Measurements from ENCODE around the gene LETM1. TPM values are rescaled to one million over a fixed set of nuclear protein-coding genes. Genes with fewer than 3 reads are reported as not detected.
A peak's percentile ranks its signal among the peaks of the same experiment; 100 is the strongest.

Gene LETM1
- total RNA-seq, 1 experiment from 2014 or later: 63.9 TPM

DNA sequence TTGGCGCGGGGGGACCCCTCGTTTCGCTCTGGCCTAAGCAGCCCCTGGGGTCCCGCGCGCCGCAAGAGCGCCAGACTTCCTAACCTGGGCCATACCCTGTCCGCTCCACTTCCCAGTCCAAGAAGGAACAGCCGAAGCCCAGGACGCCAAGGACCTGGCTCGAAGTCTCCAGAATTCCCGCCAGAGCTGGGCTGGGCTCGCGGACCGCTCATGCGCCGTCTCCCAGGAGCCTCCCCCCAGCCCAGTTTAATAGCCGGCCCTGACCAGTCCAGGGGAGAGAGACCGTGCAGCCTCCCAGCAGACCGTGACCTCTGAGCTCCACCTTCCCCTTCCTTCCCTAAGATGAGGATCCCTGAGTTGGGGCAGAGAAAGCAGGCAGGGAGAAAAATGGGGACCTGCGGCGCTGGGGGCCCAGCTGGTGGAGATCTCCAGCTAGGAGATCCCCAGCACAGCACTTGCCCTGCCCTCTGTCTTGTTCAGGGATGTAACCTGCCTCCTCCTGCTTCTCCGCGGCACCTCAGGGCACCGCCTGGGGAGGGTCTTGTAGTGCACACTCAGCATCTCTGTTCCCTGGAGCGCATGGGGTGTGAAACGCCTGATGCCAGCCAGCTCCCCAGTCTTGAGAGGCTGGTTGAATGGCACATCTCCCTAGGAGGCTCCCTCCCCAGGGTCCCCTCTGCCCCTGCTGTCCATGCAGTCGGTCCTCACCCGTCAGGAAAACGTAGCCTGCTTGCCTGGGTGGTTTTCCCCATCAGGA lies 1.2 kb upstream of the LETM1 start:
- peak overlapping the region; percentile 71 for H3K4me3 Mint-ChIP-seq (ENCODE audit: unreplicated experiment)
- intact Hi-C loops (cut with micrococcal nuclease; ENCODE audit: unreplicated experiment): loop anchor here (1.0 to 2.0 kb wide), 5 partner anchors 11 to 136 kb away; partner anchors contain the start of genes TACC3 and TMEM129
- H3K4me1 Mint-ChIP-seq (ENCODE audit: low read depth, unreplicated experiment): peaks cover 7% of the 10 kb centered on the region
- no peaks in the 10 kb centered on the region for H3K36me3 ChIP-seq (ENCODE audit: control insufficient read depth, insufficient read depth, low read length)
- DNase-seq: no peak
- POLR2A ChIA-PET: no interaction called here
- H3K4me1 ChIP-seq: peaks cover 14% of the 10 kb centered on the region
- no TSS peak for BruUV-seq (replicated peaks)
- peak overlapping the region; percentile 64 for H3K27ac Mint-ChIP-seq (ENCODE audit: unreplicated experiment)
- no peaks in the 10 kb centered on the region for H3K27me3 Mint-ChIP-seq (ENCODE audit: insufficient read depth, unreplicated experiment)
- no peaks in the 10 kb centered on the region for H3K27me3 ChIP-seq (replicated peaks; ENCODE audit: control insufficient read depth, insufficient read depth, low read length)
- peak overlapping the region; percentile 95 for H3K4me3 ChIP-seq (ENCODE audit: low read depth, low read length)
- CTCF ChIA-PET: interaction anchor here (0.7 to 1.4 kb wide), 4 partner anchors 11 to 61 kb away, joined by 3 to 7 read pairs (median 4); no protein-coding TSS in a partner anchor
- H3K9me3 ChIP-seq: no peaks in the 10 kb centered on the region
- no peaks in the 10 kb centered on the region for H3K9me3 Mint-ChIP-seq (ENCODE audit: unreplicated experiment)
- peaks cover 13% of the 10 kb centered on the region for H3K36me3 Mint-ChIP-seq (ENCODE audit: insufficient read depth, unreplicated experiment)
- TF ChIP-seq, protein P1, sequence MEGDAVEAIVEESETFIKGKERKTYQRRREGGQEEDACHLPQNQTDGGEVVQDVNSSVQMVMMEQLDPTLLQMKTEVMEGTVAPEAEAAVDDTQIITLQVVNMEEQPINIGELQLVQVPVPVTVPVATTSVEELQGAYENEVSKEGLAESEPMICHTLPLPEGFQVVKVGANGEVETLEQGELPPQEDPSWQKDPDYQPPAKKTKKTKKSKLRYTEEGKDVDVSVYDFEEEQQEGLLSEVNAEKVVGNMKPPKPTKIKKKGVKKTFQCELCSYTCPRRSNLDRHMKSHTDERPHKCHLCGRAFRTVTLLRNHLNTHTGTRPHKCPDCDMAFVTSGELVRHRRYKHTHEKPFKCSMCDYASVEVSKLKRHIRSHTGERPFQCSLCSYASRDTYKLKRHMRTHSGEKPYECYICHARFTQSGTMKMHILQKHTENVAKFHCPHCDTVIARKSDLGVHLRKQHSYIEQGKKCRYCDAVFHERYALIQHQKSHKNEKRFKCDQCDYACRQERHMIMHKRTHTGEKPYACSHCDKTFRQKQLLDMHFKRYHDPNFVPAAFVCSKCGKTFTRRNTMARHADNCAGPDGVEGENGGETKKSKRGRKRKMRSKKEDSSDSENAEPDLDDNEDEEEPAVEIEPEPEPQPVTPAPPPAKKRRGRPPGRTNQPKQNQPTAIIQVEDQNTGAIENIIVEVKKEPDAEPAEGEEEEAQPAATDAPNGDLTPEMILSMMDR (IDR thresholded peaks at IDR 0.05; ENCODE audit: insufficient read depth in 1 of 2, low read depth in 1 of 2, low read length in 1 of 2, severe bottlenecking in 1 of 2, unreplicated experiment in 1 of 2): no peak

DNA sequence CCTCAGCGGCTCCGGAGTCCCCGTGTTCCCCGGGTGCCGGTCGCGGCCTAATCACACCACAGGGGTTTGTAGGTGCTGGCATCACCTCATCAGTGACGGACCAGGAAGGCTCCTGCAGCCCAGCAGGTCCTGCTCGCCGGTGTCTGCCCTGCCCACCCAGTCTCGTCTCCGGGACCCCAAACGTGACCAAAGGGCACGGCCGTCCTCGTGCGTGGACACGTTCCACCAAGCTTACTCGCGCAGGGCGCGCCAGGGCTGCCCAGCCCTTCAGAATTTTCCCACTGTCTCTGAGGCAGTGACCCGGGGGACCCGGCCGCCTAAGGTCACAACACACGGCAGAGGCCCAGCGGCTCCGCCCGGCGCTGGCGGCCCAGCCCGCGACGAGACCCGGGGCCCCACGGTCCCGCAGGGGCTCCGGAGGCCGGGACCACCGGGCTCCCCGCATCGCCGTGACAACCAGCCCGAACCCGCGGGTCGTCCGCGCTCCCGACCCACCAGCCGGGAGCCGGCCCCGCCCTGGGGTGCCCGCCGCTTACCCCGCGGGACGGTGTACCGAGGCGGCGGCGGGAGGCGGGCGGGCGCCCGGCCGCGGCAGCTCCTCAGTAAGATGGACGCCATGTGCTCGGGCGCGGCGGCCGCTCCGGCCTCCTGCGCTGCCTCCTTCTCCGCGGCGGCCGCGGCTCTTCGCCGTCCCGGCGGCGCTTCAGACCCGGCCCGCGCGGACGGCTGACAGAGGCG lies 454 bp downstream of the LETM1 start:
- DNase-seq: no peak
- TF ChIP-seq, protein P1 (IDR thresholded peaks at IDR 0.05; ENCODE audit: insufficient read depth in 1 of 2, low read depth in 1 of 2, low read length in 1 of 2, severe bottlenecking in 1 of 2, unreplicated experiment in 1 of 2): no peak
- no peaks in the 10 kb centered on the region for H3K36me3 ChIP-seq (ENCODE audit: control insufficient read depth, insufficient read depth, low read length)
- ChIA-PET CTCF (no interaction called here), POLR2A (interaction anchor here (0.6 to 2.2 kb wide), 4 partner anchors 12 to 92 kb away, joined by 3 to 16 read pairs (median 7); partner anchors contain the start of gene NSD2)
- H3K36me3 Mint-ChIP-seq (ENCODE audit: insufficient read depth, unreplicated experiment): peaks cover 18% of the 10 kb centered on the region
- H3K27ac Mint-ChIP-seq (ENCODE audit: unreplicated experiment): peak overlapping the region; percentile 37
- peaks cover 14% of the 10 kb centered on the region for H3K4me1 ChIP-seq
- no peaks in the 10 kb centered on the region for H3K27me3 ChIP-seq (replicated peaks; ENCODE audit: control insufficient read depth, insufficient read depth, low read length)
- H3K4me1 Mint-ChIP-seq (ENCODE audit: low read depth, unreplicated experiment): peaks cover 7% of the 10 kb centered on the region
- peak overlapping the region; percentile 95 for H3K4me3 ChIP-seq (ENCODE audit: low read depth, low read length)
- H3K4me3 Mint-ChIP-seq (ENCODE audit: unreplicated experiment): peak overlapping the region; percentile 71
- no peaks in the 10 kb centered on the region for H3K27me3 Mint-ChIP-seq (ENCODE audit: insufficient read depth, unreplicated experiment)
- H3K9me3 ChIP-seq: no peaks in the 10 kb centered on the region
- no peaks in the 10 kb centered on the region for H3K9me3 Mint-ChIP-seq (ENCODE audit: unreplicated experiment)
- intact Hi-C loops (cut with micrococcal nuclease; ENCODE audit: unreplicated experiment): loop anchor here (1.0 to 2.0 kb wide), 5 partner anchors 13 to 134 kb away; partner anchors contain the start of genes TACC3 and TMEM129
- BruUV-seq (replicated peaks): no TSS peak

DNA sequence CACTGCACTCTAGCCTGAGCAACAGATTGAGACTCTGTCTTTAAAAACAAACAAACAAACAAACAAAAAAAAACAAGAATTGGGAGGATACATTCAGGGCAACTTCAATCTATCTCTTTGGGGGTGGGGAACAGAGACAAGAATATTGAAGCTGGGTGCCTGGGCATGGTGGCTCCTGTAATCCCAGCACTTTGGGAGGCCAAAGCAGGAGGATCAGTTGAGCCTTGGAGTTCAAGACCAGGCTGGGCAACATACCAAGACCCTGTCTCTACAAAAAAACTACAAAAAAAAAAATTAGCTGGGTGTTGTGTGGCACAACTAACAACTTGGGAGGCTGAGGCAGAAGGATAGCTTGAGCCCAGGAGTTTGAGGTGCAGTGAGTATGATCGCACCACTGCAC lies 1.2 kb downstream of the LETM1 start:
- peak overlapping the region; percentile 37 for H3K27ac Mint-ChIP-seq (ENCODE audit: unreplicated experiment)
- no peaks in the 10 kb centered on the region for H3K27me3 Mint-ChIP-seq (ENCODE audit: insufficient read depth, unreplicated experiment)
- DNase-seq: no peak
- TF ChIP-seq, protein P1 (IDR thresholded peaks at IDR 0.05; ENCODE audit: insufficient read depth in 1 of 2, low read depth in 1 of 2, low read length in 1 of 2, severe bottlenecking in 1 of 2, unreplicated experiment in 1 of 2): no peak
- H3K4me3 ChIP-seq (ENCODE audit: low read depth, low read length): peak overlapping the region; percentile 95
- no peaks in the 10 kb centered on the region for H3K36me3 ChIP-seq (ENCODE audit: control insufficient read depth, insufficient read depth, low read length)
- H3K4me1 ChIP-seq: peaks cover 14% of the 10 kb centered on the region
- no peaks in the 10 kb centered on the region for H3K9me3 ChIP-seq
- peaks cover 7% of the 10 kb centered on the region for H3K4me1 Mint-ChIP-seq (ENCODE audit: low read depth, unreplicated experiment)
- H3K36me3 Mint-ChIP-seq (ENCODE audit: insufficient read depth, unreplicated experiment): peaks cover 18% of the 10 kb centered on the region
- CTCF ChIA-PET: no interaction called here
- intact Hi-C loops (cut with micrococcal nuclease; ENCODE audit: unreplicated experiment): no loop called here
- H3K9me3 Mint-ChIP-seq (ENCODE audit: unreplicated experiment): no peaks in the 10 kb centered on the region
- H3K4me3 Mint-ChIP-seq (ENCODE audit: unreplicated experiment): peak overlapping the region; percentile 71
- BruUV-seq (replicated peaks): TSS peak; percentile 44
- POLR2A ChIA-PET: interaction anchor here (0.6 to 2.2 kb wide), 4 partner anchors 13 to 91 kb away, joined by 3 to 16 read pairs (median 7); partner anchors contain the start of gene NSD2
- H3K27me3 ChIP-seq (replicated peaks; ENCODE audit: control insufficient read depth, insufficient read depth, low read length): no peaks in the 10 kb centered on the region
